Gastrocnemius medialis (tissue), 4 donors: Measurements from ENCODE around the gene TSEN15.

Source experiments
- CTCF ChIP-seq, 5 experiments: fragments of 450-650 bp in 3 of 5; fragments of 200-600 bp in 2 of 5; sonication (generic) in 2 of 5; IDR thresholded peaks in 4 of 5; conservative IDR thresholded peaks in 1 of 5; 1 replicate in 4 of 5; 2 replicates in 1 of 5; pipeline ENCODE4 v1.5.1; 2016 to 2019; ENCODE audit warnings: antibody characterized with exemption in 5 of 5, mild to moderate bottlenecking in 3 of 5, moderate library complexity in 3 of 5
- POLR2A ChIP-seq, 2 donors: fragments of 450-650 bp; IDR thresholded peaks; one replicate each; pipeline ENCODE4 v1.6.1; 2017; ENCODE audit warnings: antibody characterized with exemption in 2 of 2, mild to moderate bottlenecking in 2 of 2, moderate library complexity in 2 of 2

- TF ChIP-seq CTCF (IDR thresholded peaks at IDR 0.05 in 4 of 5, conservative IDR thresholded peaks at IDR 0.05 in 1 of 5), result no peak
- TF ChIP-seq POLR2A (IDR thresholded peaks at IDR 0.05), result no peak
Measured at GRCh38 chr1:184065559-184065958, 14.0 kb downstream of the TSEN15 start.
